ENCODE data around the gene ALDOA.
"Not testable (repeated sequence)": the region's sequence is repeated elsewhere in the genome, so short reads cannot be mapped to it uniquely, and the experiment has no call there.

The ALDOA gene

GRCh38 chr16:30065102-30065942, at the start of gene ALDOA:
ALDOA (plus strand) TSS chr16:30065760; CDS start chr16:30066898, 1,138 bp downstream.
- DNase-seq (ENCODE audit: low read depth in 2 of 2), result peak; percentile 87 to 93

GRCh38 chr16:30016555-30017276, 48.8 kb upstream of the ALDOA start:
- no peak for DNase-seq (ENCODE audit: low read depth in 2 of 2)

- no peak for DNase-seq (ENCODE audit: low read depth in 2 of 2)
Observed at GRCh38 chr16:30017277-30017656, 48.3 kb upstream of the ALDOA start.

- DNase-seq (ENCODE audit: low read depth in 2 of 2), result not testable (repeated sequence)
Observed at GRCh38 chr16:30017937-30018336, 47.6 kb upstream of the ALDOA start.

GRCh38 chr16:30018731-30019158, 46.8 kb upstream of the ALDOA start:
- no peak for DNase-seq (ENCODE audit: low read depth in 2 of 2)

GRCh38 chr16:30022887-30023286, 42.7 kb upstream of the ALDOA start, which contains the start of gene C16orf92:
C16orf92 (plus strand) TSS chr16:30023198; CDS start chr16:30023341, 143 bp downstream.
- no peak for DNase-seq (ENCODE audit: low read depth in 2 of 2)

GRCh38 chr16:30023586-30023985, 42.0 kb upstream of the ALDOA start:
- no peak for DNase-seq (ENCODE audit: low read depth in 2 of 2)

- no peak for DNase-seq (ENCODE audit: low read depth in 2 of 2)
Observed at GRCh38 chr16:30024451-30024850, 41.1 kb upstream of the ALDOA start.

- no peak for DNase-seq (ENCODE audit: low read depth in 2 of 2)
Observed at GRCh38 chr16:30025156-30025555, 40.4 kb upstream of the ALDOA start.

- DNase-seq (ENCODE audit: low read depth in 2 of 2), result no peak
Observed at GRCh38 chr16:30025574-30025973, 40.0 kb upstream of the ALDOA start.

- DNase-seq (ENCODE audit: low read depth in 2 of 2), result no peak
Observed at GRCh38 chr16:30026449-30026848, 39.1 kb upstream of the ALDOA start.

- no peak for DNase-seq (ENCODE audit: low read depth in 2 of 2)
Observed at GRCh38 chr16:30027588-30028437, 37.7 kb upstream of the ALDOA start.

GRCh38 chr16:30028438-30029076, 37.0 kb upstream of the ALDOA start:
- no peak for DNase-seq (ENCODE audit: low read depth in 2 of 2)

GRCh38 chr16:30030011-30030685, 35.4 kb upstream of the ALDOA start:
- DNase-seq (ENCODE audit: low read depth in 2 of 2), result no peak

- DNase-seq (ENCODE audit: low read depth in 2 of 2), result no peak
Observed at GRCh38 chr16:30030841-30031413, 34.6 kb upstream of the ALDOA start, which contains the start of gene TLCD3B. TLCD3B (minus strand) TSS chr16:30031271; CDS start chr16:30030527, 744 bp downstream.

- no peak for DNase-seq (ENCODE audit: low read depth in 2 of 2)
Observed at GRCh38 chr16:30031477-30031918, 34.1 kb upstream of the ALDOA start.

- peak; percentile 18 to 33 for DNase-seq (ENCODE audit: low read depth in 2 of 2)
Observed at GRCh38 chr16:30032083-30032819, 33.3 kb upstream of the ALDOA start.

GRCh38 chr16:30033270-30033669, 32.3 kb upstream of the ALDOA start:
- no peak for DNase-seq (ENCODE audit: low read depth in 2 of 2)

- no peak for DNase-seq (ENCODE audit: low read depth in 2 of 2)
Observed at GRCh38 chr16:30040221-30040620, 25.3 kb upstream of the ALDOA start.

GRCh38 chr16:30040690-30041089, 24.9 kb upstream of the ALDOA start:
- not testable (repeated sequence) for DNase-seq (ENCODE audit: low read depth in 2 of 2)

All from activated CD8-positive, alpha-beta memory T cell treated with anti-CD3 and anti-CD28 coated beads for 4 hours (primary cell).